HK-2 (cell line): ENCODE measurements around the gene H2AZ2.
A peak's percentile ranks its signal among the peaks of the same experiment; 100 is the strongest.
"Not testable (repeated sequence)": the region's sequence is repeated elsewhere in the genome, so short reads cannot be mapped to it uniquely, and the experiment has no call there.

Source experiments
- DNase-seq: peaks from one replicate; pipeline ENCODE4 v3.0.0-alpha.2; 2018; ENCODE audit not compliant: unreplicated experiment

H2AZ2 gene

DNA sequence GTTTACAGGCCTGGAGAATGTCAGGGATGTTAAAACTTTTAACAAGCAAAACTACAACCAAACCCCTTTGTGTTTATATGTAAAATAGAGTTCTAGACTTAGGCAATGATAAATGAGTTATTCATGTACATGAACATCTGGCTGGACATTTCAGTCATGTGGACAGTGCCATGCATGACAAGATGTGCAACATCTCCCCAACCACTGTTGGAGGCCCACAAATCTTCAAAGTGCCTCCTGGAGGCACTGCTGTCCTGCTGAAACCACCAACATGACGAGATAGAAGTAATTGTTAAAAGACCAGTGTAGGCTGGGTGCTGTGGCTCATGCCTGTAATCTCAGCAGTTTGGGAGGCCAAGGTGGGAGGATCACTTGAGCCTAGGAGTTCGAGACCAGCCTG is 33.0 kb downstream of the H2AZ2 start:
- DNase-seq = no peak

DNA sequence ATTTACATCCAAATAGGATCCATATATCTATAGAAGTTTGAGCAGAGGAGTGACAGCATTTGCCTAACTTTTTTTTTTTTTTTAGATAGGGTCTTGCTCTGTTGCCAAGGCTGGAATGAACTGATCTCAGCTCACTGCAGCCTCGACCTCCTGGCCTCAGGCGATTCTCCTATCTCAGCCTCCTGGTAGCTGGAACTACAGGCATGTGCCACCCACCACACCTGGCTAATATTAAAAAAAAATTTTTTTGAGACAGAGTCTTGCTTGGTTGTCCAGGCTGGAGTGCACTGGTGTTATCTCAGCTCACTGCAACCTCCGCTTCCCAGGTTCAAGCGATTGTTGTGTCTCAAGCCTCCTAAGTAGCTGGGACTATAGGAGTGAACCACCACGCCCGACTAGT is 36.3 kb downstream of the H2AZ2 start:
- no peak for DNase-seq

DNA sequence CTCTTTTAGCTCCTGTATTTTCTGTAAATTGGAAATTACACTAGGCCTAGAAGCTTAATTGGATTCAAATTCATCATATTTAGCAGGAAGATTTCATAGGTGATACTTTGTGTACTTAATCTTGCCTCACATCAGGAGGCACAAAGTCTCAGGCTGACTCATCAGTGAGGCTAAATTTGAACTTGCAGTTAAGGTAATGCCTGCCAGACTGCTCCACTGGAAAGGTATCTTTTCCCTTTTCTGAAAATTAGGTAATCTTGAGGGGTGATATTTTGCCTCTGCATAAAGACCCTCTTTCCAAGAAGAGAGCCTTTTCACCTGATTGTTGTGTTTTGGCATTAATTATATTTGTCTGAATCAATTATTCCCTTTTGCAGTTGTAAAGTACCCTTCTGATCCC is 36.8 kb downstream of the H2AZ2 start:
- no peak for DNase-seq

GRCh38 chr7:44808914-44809393 is 38.9 kb downstream of the H2AZ2 start:
- no peak for DNase-seq

DNA sequence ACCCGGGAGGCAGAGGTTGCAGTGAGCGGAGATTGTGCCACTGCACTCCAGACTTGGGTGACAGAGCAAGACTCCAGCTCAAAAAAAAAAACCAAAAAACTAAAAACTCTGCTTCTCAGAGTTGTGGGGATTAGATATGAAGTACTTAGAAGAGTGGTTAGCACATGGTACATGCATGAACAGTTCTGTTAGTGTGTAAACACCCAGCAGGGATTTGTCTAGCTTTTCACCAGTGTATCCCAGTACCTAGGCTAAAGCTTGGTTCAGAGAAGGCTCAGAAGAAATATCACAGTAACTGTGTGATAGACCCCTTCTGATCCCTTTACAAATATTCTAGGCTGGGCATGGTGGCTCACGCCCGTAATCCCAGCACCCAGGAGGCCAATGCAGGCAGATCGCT is 41.9 kb downstream of the H2AZ2 start:
- no peak for DNase-seq

DNA sequence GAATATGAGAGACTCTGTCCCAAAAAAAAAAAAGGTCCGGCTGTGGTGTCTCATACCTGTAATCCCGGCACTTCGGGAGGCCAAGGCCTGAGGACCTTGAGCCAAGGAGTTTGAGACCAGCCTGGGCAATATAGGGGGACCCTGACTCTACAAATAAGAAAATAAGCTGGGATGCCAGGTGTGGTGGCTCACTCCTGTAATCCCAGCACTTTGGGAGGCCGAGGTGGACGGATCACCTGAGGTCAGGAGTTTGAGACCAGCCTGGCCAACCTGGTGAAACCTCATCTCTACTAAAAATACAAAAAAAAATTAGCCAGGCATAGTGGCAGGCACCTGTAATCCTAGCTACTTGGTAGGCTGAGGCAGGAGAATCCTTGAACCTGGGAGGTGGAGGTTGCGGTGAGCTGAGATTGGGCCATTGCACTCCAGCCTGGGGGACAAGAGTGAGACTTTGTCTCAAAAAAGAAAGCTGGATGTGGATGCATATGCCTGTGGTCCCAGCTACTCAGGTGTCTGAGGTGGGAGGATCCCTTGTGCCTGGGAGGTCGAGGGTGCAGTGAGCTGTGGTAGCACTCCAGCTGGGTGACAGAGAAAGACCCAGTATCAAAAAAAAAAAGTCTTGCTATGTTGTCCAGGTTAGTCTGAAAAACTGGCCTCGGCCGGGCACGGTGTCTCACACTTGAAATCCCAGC is 43.9 kb downstream of the H2AZ2 start:
- peak; percentile 30 for DNase-seq

- DNase-seq = no peak
Measured at GRCh38 chr7:44802418-44803025, 45.4 kb downstream of the H2AZ2 start.

DNA sequence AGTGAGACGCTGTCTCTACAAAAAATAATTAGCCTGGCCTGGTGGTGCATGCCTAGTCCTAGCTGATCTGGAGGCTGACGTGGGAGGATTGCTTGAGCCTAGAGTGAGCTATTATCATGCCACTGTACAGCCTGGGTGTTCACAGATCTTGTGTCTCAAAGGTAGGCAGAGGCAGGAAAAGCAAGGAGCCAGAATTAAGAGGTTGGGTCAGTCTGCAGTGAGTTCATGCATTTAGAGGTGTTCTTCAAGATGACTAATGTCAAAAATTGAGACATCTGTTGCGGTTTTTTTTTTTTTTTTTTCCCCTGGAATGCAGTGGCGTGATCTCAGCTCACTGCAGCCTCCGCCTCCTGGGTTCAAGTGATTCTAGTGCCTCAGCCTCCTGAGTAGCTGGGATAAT is 46.0 kb downstream of the H2AZ2 start:
- DNase-seq = no peak

DNA sequence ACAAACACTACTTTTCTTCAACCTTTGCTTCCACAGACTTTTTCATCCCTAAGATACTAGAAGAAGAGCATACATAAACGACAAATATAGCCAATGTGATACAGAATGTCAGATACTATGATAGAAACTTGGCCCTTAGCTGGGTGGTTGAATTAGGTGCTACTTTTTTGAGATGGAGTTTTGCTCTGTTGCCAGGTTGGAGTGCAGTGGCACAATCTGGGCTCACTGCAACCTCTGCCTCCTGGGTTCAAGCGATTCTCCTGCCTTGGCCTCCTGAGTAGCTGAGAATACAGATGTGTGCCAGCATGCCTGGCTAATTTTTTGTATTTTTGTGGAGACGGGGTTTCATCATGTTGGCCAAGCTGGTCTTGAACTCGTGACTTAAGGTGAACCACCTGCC is 47.9 kb downstream of the H2AZ2 start:
- DNase-seq = no peak

DNA sequence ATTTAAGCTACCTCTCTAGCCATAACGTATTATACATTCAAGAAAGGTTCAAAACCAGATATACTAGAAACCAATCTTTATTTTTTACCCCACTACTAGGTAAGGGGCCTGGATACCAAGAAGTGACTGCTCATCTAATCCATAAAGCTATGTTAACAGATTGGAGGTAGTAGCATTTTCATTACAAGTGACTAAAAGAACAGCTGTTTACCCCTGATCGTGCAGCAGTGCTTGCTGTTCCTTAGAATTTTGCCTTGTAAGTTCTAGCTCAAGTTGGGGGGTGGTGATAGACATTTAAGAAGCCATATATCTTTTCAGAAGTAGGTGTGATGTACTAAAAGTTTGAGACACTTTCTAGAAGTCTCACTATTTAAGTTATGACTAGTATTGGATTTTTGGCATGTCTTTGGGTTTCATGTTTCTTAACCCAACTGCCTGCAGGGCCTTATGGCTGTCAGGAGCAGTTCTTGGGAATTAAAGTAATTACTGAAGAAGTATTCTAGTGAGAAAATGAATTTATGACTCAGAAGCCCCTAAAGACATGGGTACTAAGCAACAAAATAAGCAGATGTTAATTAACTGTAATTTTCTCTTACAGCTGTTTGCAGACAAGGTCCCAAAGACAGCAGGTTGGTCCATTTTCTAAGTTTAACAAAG is 49.1 kb downstream of the H2AZ2 start:
- DNase-seq = no peak

GRCh38 chr7:44797329-44798258 is 50.3 kb downstream of the H2AZ2 start:
- DNase-seq = peak; percentile 84

- DNase-seq = peak; percentile 99
Measured at GRCh38 chr7:44796504-44797328, 51.2 kb downstream of the H2AZ2 start, which contains the start of gene PPIA. Gene PPIA (plus strand): TSS chr7:44796681. CDS start chr7:44796725, 44 bp downstream.

- DNase-seq = no peak
Measured at GRCh38 chr7:44796034-44796503, 51.8 kb downstream of the H2AZ2 start.

GRCh38 chr7:44794331-44794730 is 53.6 kb downstream of the H2AZ2 start:
- no peak for DNase-seq

- DNase-seq = no peak
Measured at GRCh38 chr7:44793919-44794318, 54.0 kb downstream of the H2AZ2 start.

- DNase-seq = no peak
Measured at GRCh38 chr7:44791278-44792219, 56.3 kb downstream of the H2AZ2 start.

- DNase-seq = no peak
Measured at GRCh38 chr7:44789990-44790389, 57.9 kb downstream of the H2AZ2 start.

- no peak for DNase-seq
Measured at GRCh38 chr7:44787762-44788161, 60.1 kb downstream of the H2AZ2 start.

GRCh38 chr7:44787041-44787440 is 60.8 kb downstream of the H2AZ2 start:
- no peak for DNase-seq

- DNase-seq = not testable (repeated sequence)
Measured at GRCh38 chr7:44785218-44785617, 62.7 kb downstream of the H2AZ2 start.
